HG03097 (cell line): ENCODE measurements around the gene MTCL1.

Experiments used
- ATAC-seq: cut with Tn5 transposase; IDR thresholded peaks from one replicate; pipeline ENCODE4 v1.9.1; 2021; ENCODE audit not compliant: unreplicated experiment, low FRiP score

MTCL1 gene

DNA sequence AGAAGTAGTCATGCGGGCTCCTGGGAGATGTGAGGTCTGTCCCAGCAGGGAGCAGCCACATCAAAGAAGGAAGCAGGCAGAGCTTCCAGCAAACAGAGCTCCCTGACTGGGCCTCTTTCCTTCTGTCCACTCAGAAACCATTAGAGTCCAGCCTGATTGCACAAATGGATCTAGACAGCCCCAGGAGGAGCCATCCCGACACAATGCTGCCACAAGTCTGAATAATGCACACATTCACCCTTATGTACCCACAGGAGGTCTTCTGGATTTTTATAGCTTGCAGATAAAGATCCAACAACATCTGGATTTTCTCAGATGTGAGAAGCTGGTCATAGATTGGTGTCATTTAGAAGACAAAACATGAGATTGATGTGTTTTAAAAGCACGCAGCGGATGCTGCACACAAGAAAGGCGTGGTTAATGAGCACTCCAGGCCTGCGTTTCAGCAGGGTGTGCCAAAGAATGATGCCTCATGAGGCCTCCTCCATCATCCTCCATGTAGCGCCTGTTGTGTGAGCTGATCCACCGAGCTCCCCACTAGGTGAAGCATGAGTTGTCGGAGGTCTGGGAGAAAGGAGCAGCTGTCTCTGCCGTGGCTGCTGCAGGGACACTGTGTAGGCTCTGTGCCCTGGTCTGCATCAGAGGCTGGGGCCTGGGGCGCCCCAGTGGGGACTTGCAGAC, 60.6 kb downstream of the MTCL1 start:
- ATAC-seq: no peak

DNA sequence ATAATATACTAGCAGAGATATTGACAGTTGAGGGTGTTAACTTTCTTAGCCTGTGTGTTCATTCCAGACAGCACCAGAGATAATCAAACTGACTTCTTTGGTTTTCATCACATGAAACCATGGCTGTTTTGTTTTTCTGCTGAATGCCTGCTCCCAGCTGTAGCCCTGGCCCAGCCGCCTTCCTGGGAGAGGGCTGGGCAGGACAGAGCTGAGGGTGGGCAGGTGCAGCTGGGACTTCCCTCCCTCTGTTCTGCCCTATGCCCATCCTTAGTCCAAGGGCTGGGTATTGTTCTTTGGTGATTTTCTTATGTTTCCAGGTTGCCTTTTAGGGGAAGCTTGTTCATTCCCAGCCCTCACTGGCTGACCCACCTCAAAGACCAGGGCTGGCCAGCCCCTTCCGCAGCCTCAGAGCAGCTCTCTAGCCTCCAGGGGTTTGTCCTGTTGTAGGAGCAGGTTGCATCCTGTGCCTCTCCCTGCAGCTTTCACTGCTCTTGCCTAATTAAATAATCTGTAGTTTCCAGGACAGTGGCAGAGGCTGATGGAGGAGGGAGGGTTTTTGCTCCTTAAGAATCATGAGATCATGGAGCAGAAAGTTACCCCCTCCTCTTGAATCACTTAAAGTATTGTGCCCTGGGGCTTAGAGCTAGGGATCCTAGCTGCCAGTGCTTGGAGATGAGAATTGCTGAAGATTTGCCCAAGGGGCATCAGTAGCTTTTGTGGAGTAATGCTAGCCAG, 61.4 kb downstream of the MTCL1 start:
- no peak for ATAC-seq

DNA sequence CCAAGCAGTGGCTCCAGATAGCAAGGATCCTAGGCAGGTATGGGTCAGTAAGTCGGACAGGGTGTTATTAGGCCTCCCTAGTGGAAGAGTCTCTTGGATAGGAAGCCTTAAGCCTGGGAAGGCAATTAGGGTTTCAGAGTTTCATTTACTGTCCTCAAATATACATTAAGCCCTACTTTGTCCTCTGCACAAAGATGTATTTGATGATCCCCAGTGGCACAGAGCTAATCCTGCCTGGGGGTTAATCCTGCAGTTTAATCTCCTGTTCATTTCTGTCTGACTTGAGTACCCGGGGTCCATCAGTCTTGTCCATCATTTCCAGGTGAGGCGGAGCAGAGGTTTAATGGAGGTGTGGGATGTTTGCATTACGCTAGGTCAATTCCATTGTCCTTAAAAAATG, 62.0 kb downstream of the MTCL1 start:
- no peak for ATAC-seq

DNA sequence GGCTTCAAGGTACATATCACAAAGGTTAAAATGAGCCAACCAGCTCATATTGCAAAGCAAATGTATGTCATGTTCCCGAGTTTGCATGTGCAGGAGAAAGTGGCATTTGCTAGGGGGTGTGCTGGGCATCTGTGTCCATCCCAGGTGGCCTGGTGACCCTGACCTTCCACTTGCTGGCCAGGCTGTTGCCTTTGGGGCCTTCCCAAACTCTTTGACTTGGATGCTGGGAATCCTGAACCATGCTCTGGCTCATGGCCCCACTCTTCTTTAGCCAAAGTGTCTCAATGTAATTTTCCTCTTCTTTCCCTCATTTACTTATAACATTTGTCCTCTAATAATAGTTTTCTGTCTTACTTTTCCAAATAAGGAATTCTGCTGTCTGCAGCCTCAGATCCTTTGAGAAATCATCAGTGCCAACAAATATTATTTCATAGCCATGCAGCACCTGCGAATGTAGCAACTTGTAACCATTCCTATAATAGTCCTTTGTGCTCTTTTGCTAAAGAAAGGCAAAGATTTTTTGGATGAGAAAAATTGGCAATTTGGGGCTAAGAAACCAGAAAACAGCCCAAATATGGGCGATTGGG, 64.2 kb downstream of the MTCL1 start:
- ATAC-seq: no peak

DNA sequence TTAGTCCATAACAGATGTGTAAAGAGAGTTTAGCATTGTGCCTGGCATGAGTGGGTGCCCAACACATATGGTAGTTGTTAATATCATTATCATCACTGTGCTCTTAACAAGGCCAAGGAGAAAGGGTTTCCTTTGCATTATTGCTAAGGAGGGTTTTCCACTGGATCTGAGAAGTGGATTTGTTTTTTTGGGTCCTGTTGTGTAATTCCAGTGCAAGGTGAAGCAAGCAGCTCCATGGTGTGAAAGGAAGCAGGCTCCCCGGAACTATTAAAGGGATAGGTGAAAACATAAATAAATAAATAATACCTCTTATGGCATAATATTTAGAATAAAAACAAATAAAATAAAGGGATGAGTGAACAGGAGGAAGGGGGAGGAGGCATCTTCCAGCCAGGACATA, 65.3 kb downstream of the MTCL1 start:
- no peak for ATAC-seq

DNA sequence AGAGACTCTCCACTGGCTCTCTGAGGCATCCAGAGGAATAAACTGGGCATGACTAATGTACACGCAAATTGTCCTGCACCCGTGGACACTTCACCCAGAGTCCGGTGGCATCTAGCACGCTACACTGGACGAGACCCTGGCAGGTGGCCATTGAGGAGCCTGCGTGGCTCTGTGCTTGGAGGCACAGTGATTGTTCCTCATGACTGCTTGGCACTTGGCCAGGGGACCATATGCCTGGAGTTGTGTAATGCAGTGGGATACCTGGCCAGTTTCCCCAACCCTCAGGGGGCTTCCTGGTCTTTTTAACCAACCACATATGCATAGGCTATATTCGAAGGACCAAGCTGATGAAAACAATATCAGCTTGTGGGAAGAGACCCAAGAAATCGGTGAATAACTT, 66.6 kb downstream of the MTCL1 start:
- ATAC-seq: no peak

DNA sequence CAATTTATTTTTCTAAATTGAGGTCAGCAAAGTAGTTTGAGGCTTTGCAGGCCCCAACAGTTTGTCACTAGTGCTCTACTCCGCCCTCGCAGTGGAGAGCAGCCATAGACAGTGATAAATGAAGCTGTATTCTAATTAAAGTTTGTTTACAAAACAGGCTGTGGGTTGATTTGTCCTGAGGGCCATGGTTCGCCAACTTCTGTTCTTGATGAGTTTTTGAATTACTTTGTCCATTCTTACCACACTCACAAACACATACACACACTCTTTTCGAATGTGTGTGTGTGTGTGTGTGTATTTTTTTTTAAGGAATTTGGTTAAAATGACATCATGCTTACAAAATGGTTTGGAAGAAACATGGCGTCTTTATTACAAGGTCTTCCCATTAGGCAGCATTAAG, 68.6 kb downstream of the MTCL1 start:
- no peak for ATAC-seq

DNA sequence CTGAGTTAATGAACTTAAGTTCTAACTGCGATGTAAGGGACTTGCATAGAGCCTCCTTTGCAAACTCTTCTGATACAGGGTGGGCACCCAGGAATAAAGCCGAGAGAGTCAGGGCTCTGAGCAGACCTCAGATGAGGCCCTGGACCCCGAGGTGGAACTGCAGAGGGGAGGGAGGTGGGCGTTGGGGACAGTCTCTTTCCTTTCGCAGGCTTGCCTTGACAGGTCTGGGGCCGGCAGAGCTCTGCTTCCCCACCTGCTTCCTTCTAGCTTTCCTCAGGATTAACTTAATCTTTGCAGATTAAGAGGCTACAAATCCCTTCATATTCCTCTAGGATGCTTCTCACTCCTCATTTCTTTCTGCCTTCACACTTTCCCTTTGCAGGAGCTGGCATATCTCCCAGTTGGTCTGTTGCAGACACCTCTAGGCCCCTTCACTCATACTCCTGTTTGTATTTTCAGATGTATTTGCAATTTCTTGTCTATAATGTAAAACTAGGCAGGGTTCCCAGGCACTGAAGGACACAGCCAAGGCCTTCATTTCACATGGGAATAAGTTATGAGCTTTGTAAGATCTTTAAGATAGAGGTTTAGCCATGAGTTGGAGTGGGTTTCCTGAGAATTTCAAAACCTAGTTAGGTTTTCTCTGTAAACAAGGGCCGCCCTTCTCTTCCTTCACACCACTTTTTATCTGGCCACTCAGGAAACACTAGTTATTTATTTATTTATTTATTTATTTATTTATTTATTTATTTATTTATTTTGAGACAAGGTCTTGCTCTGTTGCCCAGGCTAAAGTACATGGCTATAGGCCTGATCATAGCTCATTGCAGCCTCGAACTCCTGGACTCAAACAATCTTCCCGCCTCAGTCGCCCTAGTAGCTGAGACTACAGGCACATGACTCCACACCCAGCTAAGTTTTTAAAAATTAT, 70.9 kb downstream of the MTCL1 start:
- no peak for ATAC-seq

DNA sequence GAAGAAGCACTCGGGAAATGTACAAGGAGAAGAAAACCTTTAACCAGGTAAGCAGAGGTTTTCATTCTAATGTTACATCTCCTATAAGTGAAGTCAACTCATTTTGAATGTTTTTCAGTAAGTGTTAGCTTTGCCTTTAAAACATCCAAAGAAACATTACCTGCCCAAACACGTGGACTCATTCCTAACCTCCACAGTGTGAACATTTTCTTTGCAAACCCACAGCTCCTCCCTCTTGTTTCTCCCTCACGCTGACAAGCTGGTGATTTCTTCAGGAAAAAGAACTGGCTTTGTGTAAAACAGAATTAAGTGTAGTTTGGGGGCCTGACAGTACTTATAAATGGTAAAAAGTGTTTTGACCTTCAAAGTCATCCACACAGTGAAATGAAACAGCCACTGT, 72.5 kb downstream of the MTCL1 start:
- ATAC-seq: no peak

DNA sequence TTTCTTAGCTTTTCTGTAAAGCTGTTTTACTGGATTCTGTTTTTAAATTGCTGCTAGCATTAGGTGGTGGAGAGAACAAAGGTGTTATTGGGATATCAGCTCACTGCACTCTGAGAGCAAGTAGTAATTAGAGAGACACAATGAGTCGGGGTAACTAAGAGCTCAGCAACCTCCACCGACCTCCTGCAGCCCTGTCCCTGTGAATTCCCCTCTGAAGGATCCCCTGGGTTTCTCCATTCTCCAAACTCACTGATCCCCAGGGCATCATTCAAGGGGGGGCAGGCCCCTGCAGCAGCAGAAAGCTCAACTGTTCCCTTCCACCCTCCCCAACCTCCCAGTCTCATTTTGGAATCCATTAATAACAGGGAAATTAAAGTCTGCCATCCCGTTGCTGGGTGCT, 73.0 kb downstream of the MTCL1 start:
- no peak for ATAC-seq

DNA sequence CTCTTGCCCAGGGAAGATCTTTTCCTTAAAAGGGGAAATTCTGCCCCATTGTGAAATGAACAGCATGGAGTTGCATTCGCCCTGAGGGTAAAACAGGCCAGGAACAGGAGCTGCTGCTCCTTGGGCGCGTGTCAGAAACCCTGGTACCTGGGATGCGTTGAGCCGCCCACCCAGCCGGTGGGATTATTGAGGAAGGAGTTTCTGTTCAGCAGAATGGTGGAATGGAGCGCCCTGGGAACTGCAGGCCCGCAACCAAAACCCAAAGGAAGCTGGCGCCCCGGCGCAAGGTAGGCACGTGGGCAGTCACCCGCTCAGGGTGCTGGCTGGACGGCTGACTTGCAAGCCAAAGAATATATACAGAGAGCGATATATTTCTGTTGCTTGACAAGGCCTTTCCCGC, 73.5 kb downstream of the MTCL1 start:
- ATAC-seq: no peak

DNA sequence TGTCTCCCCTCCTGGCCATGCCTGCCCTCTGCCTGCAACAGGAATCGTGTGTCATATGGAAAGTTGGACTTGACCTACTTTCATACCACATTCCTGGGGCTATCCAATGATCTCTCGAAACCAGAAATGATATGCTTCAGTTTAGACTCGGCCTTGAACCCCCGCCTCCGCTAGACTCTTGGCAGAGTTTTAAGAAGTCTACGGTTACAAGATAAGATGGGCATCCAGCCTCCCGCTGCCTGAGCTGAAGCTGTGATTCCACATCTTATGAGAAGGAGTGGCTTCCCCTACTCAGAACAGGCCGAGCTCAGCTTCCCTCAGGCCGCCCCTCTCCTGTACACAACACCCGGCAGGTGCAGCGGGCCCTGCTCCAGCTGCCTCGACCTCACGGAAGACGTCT, 73.9 kb downstream of the MTCL1 start:
- ATAC-seq: no peak

DNA sequence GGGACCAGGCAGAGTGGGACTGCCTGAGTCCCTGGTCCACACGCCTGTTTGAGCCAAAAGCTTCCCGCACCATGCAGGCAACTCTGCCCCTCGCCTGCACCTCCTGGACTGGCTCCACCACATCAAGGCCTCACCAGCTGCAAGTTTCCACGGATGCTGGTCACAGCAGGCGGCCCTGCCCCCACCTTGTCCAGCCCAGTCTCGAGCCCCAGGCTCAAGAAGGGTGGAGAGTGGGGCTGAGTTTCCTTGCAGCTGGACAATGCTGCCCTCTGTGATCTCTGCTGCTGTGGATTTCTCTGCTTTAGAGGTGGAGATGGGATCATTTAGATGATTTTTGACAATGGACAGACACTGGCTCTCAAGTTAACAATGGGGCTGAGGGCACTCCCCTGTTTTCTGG, 74.9 kb downstream of the MTCL1 start:
- no peak for ATAC-seq

DNA sequence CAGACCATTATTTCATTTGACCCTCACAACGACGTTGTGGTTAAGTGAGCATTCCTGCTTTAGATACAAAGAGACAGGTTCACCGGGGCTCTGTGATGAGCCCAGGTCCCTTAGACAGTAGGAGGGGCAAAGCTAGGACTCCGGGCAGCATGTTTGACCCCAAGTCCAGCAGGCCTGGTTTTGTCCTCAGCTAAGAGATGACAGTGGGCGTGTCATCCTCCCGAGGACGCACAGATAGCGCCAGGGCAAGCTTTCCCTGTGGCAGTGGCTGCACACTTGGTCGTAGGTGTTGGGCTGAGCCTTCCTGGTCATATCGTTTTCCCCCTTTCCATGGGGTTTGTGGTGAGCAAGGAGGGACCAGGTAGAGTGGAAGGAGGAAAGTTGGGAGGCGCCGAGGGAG, 76.3 kb downstream of the MTCL1 start:
- no peak for ATAC-seq

DNA sequence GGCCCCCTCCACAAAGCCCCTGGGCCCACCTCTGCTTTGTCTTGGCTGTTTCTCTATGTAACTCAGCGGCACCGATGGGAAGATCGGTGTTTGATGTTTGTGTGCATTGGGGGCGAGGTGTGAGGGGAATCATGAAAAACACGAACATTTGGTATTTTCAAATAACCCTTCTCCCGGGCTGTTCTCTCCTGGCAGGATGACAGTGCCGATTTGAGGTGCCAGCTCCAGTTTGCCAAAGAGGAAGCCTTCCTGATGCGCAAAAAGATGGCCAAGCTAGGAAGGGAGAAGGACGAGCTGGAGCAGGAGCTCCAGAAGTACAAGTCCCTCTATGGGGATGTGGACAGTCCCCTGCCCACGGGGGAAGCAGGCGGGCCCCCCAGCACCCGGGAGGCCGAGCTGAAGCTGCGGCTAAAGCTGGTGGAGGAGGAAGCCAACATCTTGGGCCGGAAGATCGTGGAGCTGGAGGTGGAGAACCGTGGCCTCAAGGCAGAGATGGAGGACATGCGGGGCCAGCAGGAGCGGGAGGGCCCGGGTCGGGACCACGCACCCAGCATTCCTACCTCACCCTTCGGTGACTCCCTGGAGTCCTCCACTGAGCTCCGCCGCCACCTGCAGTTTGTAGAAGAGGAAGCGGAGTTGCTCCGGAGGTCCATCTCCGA, 78.1 kb downstream of the MTCL1 start:
- no peak for ATAC-seq

DNA sequence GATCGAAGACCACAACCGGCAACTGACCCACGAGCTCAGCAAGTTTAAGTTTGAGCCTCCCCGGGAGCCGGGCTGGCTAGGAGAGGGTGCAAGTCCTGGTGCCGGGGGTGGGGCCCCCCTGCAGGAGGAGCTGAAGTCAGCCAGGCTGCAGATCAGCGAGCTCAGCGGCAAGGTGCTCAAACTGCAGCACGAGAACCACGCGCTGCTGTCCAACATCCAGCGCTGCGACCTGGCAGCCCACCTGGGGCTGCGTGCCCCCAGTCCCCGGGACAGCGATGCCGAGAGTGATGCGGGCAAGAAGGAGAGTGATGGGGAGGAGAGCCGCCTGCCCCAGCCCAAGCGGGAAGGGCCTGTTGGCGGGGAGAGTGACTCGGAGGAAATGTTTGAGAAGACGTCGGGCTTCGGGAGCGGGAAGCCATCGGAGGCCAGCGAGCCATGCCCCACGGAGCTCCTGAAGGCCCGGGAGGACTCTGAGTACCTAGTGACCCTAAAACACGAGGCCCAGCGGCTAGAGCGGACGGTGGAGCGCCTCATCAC, 78.7 kb downstream of the MTCL1 start:
- ATAC-seq: no peak

DNA sequence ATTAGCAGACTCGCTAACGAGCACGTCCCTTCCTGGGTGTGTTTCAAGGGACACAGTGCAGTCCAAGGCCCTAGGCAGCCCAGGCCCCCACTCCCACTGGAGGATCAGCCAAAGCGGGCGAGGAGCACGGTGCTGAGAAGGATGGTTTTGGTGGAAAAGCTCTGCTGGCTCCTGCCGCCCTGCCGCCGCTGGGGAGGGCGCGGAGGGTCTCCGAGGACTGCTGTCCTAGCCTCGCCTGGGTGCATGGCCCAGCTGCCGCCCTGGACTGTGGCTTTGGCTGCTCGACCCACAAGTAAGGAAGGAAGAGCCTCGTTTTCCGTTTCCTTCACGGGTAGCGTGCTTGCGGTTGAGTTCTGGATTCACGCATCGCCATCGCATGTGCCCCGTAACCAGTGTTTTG, 79.9 kb downstream of the MTCL1 start:
- ATAC-seq: no peak

DNA sequence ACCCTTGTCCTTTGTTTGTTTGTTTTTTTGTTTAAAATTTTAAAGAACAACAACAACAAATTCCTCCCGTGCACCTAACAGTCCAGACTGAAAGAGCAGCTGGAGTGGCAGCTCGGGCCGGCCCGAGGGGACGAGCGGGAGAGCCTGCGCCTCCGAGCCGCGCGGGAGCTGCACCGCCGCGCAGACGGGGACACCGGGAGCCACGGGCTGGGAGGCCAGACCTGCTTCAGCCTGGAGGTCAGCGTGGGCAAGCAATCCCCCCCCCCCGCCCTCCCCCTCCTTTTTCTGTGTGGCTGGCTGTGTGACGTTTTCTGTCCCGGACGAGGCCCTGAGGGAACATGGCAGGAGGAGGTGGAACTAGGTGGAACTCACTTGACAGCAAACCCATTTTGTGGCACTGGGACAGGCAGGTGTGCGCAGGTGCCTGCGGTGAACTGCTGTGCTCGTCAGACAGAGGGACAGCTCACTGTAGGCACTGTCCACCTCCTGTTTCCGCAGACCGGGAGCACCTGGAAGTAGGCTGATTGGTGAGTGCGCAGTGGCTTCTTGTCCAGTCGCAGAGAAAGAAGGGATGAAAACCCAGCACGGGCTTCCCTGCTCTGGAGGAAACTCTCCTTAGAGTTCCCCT, 80.6 kb downstream of the MTCL1 start:
- ATAC-seq: no peak

DNA sequence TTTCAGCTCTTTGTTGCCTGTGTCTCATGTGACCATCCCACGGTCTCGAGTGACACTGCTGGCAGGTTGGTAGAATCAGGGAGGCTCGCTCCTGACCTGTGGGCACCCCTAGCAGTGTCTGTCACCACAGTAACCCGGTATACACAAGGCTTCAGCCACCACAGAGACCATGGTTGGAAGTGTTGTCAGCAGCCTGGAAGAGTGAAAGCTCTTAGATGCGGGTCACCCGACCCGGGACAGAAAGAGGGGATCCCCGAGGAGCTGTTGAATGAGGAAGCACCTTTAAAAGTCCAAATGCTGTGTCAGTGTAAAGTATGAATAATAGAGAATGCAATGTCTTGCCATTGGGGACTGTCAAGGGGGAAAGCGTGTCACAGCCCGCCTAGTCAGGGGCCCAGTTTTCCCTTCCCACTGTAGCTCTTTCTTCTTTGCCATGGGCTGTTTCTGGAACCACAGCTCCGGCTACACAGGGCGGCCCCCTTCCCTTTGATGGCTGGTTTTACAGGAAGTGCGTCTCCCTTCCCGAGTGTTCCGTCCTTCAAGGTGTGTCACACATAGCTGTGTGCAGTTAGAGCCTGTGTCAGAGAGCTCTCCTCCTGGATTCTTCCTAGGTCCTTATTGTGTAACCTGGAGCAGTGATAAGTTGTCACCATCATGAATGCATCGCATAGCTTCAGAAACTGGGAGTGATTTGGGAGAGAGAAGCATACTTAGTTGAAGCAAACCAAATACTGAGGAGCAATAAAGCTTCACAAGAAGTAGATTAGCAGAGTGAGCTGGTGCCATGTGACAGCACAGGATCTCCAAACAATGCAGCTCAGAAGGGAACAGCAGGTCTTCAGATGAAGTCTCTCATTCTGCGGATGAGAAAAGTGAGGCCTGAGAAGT, 81.4 kb downstream of the MTCL1 start:
- no peak for ATAC-seq
